ENCODE measurements around the gene CPED1. TPM values are rescaled to one million over a fixed set of nuclear protein-coding genes. Genes with fewer than 3 reads are reported as not detected.
A peak's percentile ranks its signal among the peaks of the same experiment; 100 is the strongest.

CPED1 gene
- total RNA-seq, 4 donors from 2014 or later, result 15.0 to 32.1 (median 21.8) TPM

- DNase-seq (ENCODE audit: low spot score in 2 of 2), result no peak
- H3K9me3 ChIP-seq, result no peaks in the 10 kb centered on the region
- peak overlapping the region in 1 of 4 donors; percentile 42 for H3K27ac ChIP-seq
- no peaks in the 10 kb centered on the region for H3K36me3 ChIP-seq
- no peaks in the 10 kb centered on the region for H3K27me3 ChIP-seq
- 90 to 92% methylated on average over 2 of the region's 2 CpGs for WGBS, 2 donors
- TF ChIP-seq, protein P1, sequence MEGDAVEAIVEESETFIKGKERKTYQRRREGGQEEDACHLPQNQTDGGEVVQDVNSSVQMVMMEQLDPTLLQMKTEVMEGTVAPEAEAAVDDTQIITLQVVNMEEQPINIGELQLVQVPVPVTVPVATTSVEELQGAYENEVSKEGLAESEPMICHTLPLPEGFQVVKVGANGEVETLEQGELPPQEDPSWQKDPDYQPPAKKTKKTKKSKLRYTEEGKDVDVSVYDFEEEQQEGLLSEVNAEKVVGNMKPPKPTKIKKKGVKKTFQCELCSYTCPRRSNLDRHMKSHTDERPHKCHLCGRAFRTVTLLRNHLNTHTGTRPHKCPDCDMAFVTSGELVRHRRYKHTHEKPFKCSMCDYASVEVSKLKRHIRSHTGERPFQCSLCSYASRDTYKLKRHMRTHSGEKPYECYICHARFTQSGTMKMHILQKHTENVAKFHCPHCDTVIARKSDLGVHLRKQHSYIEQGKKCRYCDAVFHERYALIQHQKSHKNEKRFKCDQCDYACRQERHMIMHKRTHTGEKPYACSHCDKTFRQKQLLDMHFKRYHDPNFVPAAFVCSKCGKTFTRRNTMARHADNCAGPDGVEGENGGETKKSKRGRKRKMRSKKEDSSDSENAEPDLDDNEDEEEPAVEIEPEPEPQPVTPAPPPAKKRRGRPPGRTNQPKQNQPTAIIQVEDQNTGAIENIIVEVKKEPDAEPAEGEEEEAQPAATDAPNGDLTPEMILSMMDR (IDR thresholded peaks at IDR 0.05), result no peak
- no peak for TF ChIP-seq POLR2A (IDR thresholded peaks at IDR 0.05)
- TF ChIP-seq EP300 (IDR thresholded peaks at IDR 0.05), result no peak
- no peak overlapping the region for H3K4me3 ChIP-seq
- peaks cover 0 to 71% (median 26%) of the 10 kb centered on the region in 4 donors for H3K4me1 ChIP-seq
These were observed 7.1 kb downstream of the CPED1 start for GRCh38 chr7:120995654-120996053.

GRCh38 chr7:120996333-120996987 lies 7.9 kb downstream of the CPED1 start:
- Histone ChIP-seq H3K36me3 (no peaks in the 10 kb centered on the region), H3K4me1 (peaks cover 0 to 71% (median 28%) of the 10 kb centered on the region in 4 donors), H3K27me3 (no peaks in the 10 kb centered on the region), H3K27ac (peak overlapping the region in 2 of 4 donors; percentile 3 to 29), H3K9me3 (no peaks in the 10 kb centered on the region), H3K4me3 (no peak overlapping the region)
- 75 to 85% methylated on average over 2 of the region's 2 CpGs for WGBS, 2 donors
- TF ChIP-seq POLR2A (IDR thresholded peaks at IDR 0.05), result no peak
- TF ChIP-seq EP300 (IDR thresholded peaks at IDR 0.05), result peak in 1 of 2 donors; percentile 60
- TF ChIP-seq, protein P1 (IDR thresholded peaks at IDR 0.05), result no peak
- peak; percentile 46 to 90 for DNase-seq (ENCODE audit: low spot score in 2 of 2)

GRCh38 chr7:120996988-120997345 lies 8.5 kb downstream of the CPED1 start:
- peak overlapping the region in 2 of 4 donors; percentile 3 to 29 for H3K27ac ChIP-seq
- H3K27me3 ChIP-seq, result no peaks in the 10 kb centered on the region
- H3K36me3 ChIP-seq, result no peaks in the 10 kb centered on the region
- DNase-seq (ENCODE audit: low spot score in 2 of 2), result no peak
- TF ChIP-seq EP300 (IDR thresholded peaks at IDR 0.05) (no peak), POLR2A (IDR thresholded peaks at IDR 0.05) (no peak)
- TF ChIP-seq, protein P1 (IDR thresholded peaks at IDR 0.05), result no peak
- peaks cover 0 to 71% (median 29%) of the 10 kb centered on the region in 4 donors for H3K4me1 ChIP-seq
- no peaks in the 10 kb centered on the region for H3K9me3 ChIP-seq
- H3K4me3 ChIP-seq, result no peak overlapping the region

- Histone ChIP-seq H3K27me3 (no peaks in the 10 kb centered on the region), H3K27ac (peak overlapping the region in 3 of 4 donors; percentile 3 to 84 (median 49)), H3K36me3 (no peaks in the 10 kb centered on the region), H3K4me3 (no peak overlapping the region), H3K4me1 (peaks cover 0 to 71% (median 25%) of the 10 kb centered on the region in 4 donors), H3K9me3 (no peaks in the 10 kb centered on the region)
- peak in 1 of 2 donors; percentile 62 for TF ChIP-seq EP300 (IDR thresholded peaks at IDR 0.05)
- TF ChIP-seq POLR2A (IDR thresholded peaks at IDR 0.05), result no peak
- WGBS, 2 donors, result 75 to 86% methylated on average over 7 of the region's 7 CpGs
- no peak for DNase-seq (ENCODE audit: low spot score in 2 of 2)
These were observed 9.5 kb downstream of the CPED1 start for GRCh38 chr7:120997882-120998474.

GRCh38 chr7:120998520-120998919 lies 10.0 kb downstream of the CPED1 start:
- TF ChIP-seq POLR2A (IDR thresholded peaks at IDR 0.05), result no peak
- TF ChIP-seq, protein P1 (IDR thresholded peaks at IDR 0.05), result no peak
- Histone ChIP-seq H3K4me1 (peaks cover 0 to 71% (median 24%) of the 10 kb centered on the region in 4 donors), H3K9me3 (no peaks in the 10 kb centered on the region), H3K27me3 (no peaks in the 10 kb centered on the region), H3K27ac (peak overlapping the region in 3 of 4 donors; percentile 54 to 84 (median 72)), H3K36me3 (no peaks in the 10 kb centered on the region), H3K4me3 (no peak overlapping the region)
- 34 to 55% methylated on average over 1 of the region's 1 CpG for WGBS, 2 donors
- DNase-seq (ENCODE audit: low spot score in 2 of 2), result no peak

Measured in tibial nerve (tissue), 4 donors.